Neural progenitor cell (in vitro differentiated cells): ENCODE measurements around the gene MRPL21. TPM values are rescaled to one million over a fixed set of nuclear protein-coding genes. Genes with fewer than 3 reads are reported as not detected.

Source experiments
- DNase-seq: peaks from one replicate; pipeline ENCODE4 v3.0.0-alpha.2; 2016; ENCODE audit warnings: low spot score
- H2AFZ ChIP-seq: fragments of 200-600 bp; sonication (generic); replicated peaks from 2 replicates; pipeline ENCODE4 v1.6.1; 2016; ENCODE audit warnings: antibody characterized with exemption
- H3F3A ChIP-seq: fragments of 200-600 bp; sonication (generic); 2 replicates; pipeline ENCODE4 v1.6.1; 2016; ENCODE audit warnings: antibody characterized with exemption, low read depth
- H3K27ac ChIP-seq: fragments of 200-600 bp; sonication (generic); 2 replicates; pipeline ENCODE4 v1.5.1; 2016; ENCODE audit warnings: mild to moderate bottlenecking
- H3K27me3 ChIP-seq: fragments of 200-600 bp; sonication (generic); 2 replicates; pipeline ENCODE4 v1.6.1; 2016; ENCODE audit warnings: mild to moderate bottlenecking, moderate library complexity
- H3K36me3 ChIP-seq: fragments of 200-600 bp; sonication (generic); 2 replicates; pipeline ENCODE4 v1.5.1; 2016
- H3K4me1 ChIP-seq: fragments of 200-600 bp; sonication (generic); 2 replicates; pipeline ENCODE4 v1.6.1; 2016; ENCODE audit warnings: mixed run types
- H3K4me2 ChIP-seq: fragments of 200-600 bp; sonication (generic); 2 replicates; pipeline ENCODE4 v1.6.1; 2016
- H3K4me3 ChIP-seq: fragments of 200-600 bp; sonication (generic); 2 replicates; pipeline ENCODE4 v1.5.1; 2016
- H3K79me2 ChIP-seq: fragments of 200-600 bp; sonication (generic); 2 replicates; pipeline ENCODE4 v1.6.1; 2016; ENCODE audit warnings: low read depth
- H3K9ac ChIP-seq: fragments of 200-600 bp; sonication (generic); 2 replicates; pipeline ENCODE4 v1.6.1; 2016
- H3K9me3 ChIP-seq: fragments of 200-600 bp; sonication (generic); 2 replicates; pipeline ENCODE4 v1.5.1; 2016; ENCODE audit warnings: low read depth
- H4K20me1 ChIP-seq: fragments of 200-600 bp; sonication (generic); 2 replicates; pipeline ENCODE4 v1.6.1; 2016; ENCODE audit warnings: low read depth
- H3K27ac Mint-ChIP-seq: 3 replicates; pipeline ENCODE4 v1.8.0; 2021; ENCODE audit warnings: mixed read lengths
- H3K27me3 Mint-ChIP-seq: 2 replicates; pipeline ENCODE4 v1.8.0; 2022; ENCODE audit warnings: low read depth, mild to moderate bottlenecking, inconsistent platforms, moderate library complexity, mixed read lengths; ENCODE audit not compliant: insufficient read depth
- H3K36me3 Mint-ChIP-seq: 3 replicates; pipeline ENCODE4 v1.8.0; 2021; ENCODE audit warnings: mixed read lengths
- H3K4me1 Mint-ChIP-seq: 3 replicates; pipeline ENCODE4 v1.8.0; 2021; ENCODE audit warnings: mixed read lengths
- H3K4me3 Mint-ChIP-seq: 3 replicates; pipeline ENCODE4 v1.8.0; 2021; ENCODE audit warnings: mild to moderate bottlenecking, moderate library complexity, mixed read lengths
- H3K9me3 Mint-ChIP-seq: 3 replicates; pipeline ENCODE4 v1.8.0; 2020; ENCODE audit warnings: mixed read lengths
- EZH2 ChIP-seq: fragments of 200-600 bp; sonication (generic); IDR thresholded peaks from 2 replicates; pipeline ENCODE4 v1.6.1; 2017; ENCODE audit warnings: antibody characterized with exemption, mild to moderate bottlenecking, moderate library complexity
- EZH2phosphoT487 ChIP-seq: fragments of 200-600 bp; sonication (generic); IDR thresholded peaks from 2 replicates; pipeline ENCODE4 v1.6.1; 2017; ENCODE audit warnings: antibody characterized with exemption
- total RNA-seq: library from RNA; depleted of rRNA; stranded (reverse); fragments of >200 nt; gene quantifications from 2 replicates; pipeline ENCODE4 v1.2.3, GENCODE V29; 2015; ENCODE audit warnings: low replicate concordance
- TF ChIP-seq, protein P1 (sequence below): fragments of 200-600 bp; sonication (generic); IDR thresholded peaks from 2 replicates; pipeline ENCODE4 v1.5.1; 2017; ENCODE audit warnings: antibody characterized with exemption, mild to moderate bottlenecking

The MRPL21 gene
- total RNA-seq, 1 donor from 2014 or later = 32.3 TPM

DNA sequence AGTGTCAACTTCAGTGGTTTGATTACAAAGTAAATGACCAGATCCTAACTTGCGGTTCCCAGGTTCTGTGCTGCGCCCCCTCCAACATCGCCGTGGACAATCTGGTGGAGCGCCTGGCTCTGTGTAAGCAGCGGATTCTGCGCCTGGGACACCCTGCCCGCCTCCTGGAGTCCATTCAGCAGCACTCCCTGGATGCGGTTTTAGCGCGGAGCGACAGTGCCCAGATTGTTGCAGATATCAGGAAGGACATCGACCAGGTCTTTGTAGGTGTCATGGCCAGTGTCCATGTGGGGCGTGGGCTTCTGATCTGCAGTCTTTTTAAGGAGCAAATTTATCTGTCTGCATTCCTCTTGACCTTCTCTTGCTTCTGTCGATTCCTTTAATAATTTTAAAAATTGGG is 11.1 kb upstream of the MRPL21 start:
- Histone ChIP-seq H3K27me3 (no peaks in the 10 kb centered on the region), H3K27ac (no peak overlapping the region), H3K36me3 (no peaks in the 10 kb centered on the region), H3K4me2 (no peak overlapping the region), H3K4me3 (no peak overlapping the region), H4K20me1 (no peaks in the 10 kb centered on the region), H3K4me1 (no peaks in the 10 kb centered on the region), H3K9me3 (no peaks in the 10 kb centered on the region), H2AFZ (no peak overlapping the region), H3F3A (no peaks in the 10 kb centered on the region), H3K79me2 (no peaks in the 10 kb centered on the region), H3K9ac (no peak overlapping the region)
- H3K4me3 Mint-ChIP-seq = no peak overlapping the region
- TF ChIP-seq, protein P1, sequence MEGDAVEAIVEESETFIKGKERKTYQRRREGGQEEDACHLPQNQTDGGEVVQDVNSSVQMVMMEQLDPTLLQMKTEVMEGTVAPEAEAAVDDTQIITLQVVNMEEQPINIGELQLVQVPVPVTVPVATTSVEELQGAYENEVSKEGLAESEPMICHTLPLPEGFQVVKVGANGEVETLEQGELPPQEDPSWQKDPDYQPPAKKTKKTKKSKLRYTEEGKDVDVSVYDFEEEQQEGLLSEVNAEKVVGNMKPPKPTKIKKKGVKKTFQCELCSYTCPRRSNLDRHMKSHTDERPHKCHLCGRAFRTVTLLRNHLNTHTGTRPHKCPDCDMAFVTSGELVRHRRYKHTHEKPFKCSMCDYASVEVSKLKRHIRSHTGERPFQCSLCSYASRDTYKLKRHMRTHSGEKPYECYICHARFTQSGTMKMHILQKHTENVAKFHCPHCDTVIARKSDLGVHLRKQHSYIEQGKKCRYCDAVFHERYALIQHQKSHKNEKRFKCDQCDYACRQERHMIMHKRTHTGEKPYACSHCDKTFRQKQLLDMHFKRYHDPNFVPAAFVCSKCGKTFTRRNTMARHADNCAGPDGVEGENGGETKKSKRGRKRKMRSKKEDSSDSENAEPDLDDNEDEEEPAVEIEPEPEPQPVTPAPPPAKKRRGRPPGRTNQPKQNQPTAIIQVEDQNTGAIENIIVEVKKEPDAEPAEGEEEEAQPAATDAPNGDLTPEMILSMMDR = no peak
- no peak for TF ChIP-seq EZH2
- TF ChIP-seq EZH2phosphoT487 = no peak
- no peaks in the 10 kb centered on the region for H3K9me3 Mint-ChIP-seq
- peaks cover 2% of the 10 kb centered on the region for H3K27me3 Mint-ChIP-seq
- H3K36me3 Mint-ChIP-seq = peaks cover 28% of the 10 kb centered on the region
- H3K27ac Mint-ChIP-seq = no peak overlapping the region
- DNase-seq = no peak
- no peaks in the 10 kb centered on the region for H3K4me1 Mint-ChIP-seq

DNA sequence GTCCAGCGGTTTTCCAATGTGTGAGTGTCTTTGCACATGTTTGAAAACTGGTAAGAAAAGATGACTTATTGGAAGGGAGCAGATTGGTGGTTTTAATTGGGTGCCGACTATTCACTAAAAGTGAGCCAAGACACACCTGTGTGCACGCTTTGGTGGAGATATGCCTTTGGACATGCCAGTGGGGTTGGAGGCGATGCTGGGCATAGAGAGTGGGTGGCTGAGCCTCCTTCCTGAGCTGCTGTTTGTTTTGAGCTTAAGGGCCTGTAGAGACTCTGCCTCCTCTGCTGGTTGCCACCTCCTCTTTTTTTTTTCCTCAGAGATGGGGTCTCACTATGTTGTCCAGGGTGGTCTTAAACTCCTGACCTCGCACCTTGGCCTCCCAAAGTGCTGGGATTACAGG is 9.6 kb upstream of the MRPL21 start:
- Mint-ChIP-seq H3K9me3 (no peaks in the 10 kb centered on the region), H3K27me3 (peaks cover 2% of the 10 kb centered on the region), H3K36me3 (peaks cover 24% of the 10 kb centered on the region), H3K4me3 (no peak overlapping the region), H3K4me1 (no peaks in the 10 kb centered on the region), H3K27ac (no peak overlapping the region)
- Histone ChIP-seq H3K9ac (no peak overlapping the region), H4K20me1 (no peaks in the 10 kb centered on the region), H3K4me3 (no peak overlapping the region), H3K9me3 (no peaks in the 10 kb centered on the region), H3K27me3 (no peaks in the 10 kb centered on the region), H3K79me2 (no peaks in the 10 kb centered on the region), H3K27ac (no peak overlapping the region), H3K36me3 (no peaks in the 10 kb centered on the region), H3F3A (no peaks in the 10 kb centered on the region), H2AFZ (no peak overlapping the region), H3K4me1 (no peaks in the 10 kb centered on the region), H3K4me2 (no peak overlapping the region)
- DNase-seq = no peak
- no peak for TF ChIP-seq EZH2

DNA sequence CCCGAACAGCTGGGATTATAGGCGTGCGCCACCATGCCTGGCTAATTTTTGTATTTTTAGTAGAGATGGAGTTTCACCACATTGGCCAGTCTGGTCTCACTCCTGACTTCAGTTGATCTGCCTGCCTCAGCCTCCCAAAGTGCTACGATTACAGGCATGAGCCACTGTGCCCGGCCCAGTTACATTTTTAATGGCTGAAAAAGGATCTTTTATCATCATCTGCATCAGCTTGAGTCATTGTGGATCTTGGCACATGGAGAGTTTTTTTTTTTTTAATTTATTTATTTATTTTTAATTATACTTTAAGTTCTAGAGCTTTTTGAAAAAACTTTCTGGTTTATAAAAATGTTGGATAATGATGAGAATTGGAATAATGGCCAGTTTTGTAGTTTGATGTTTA is 8.6 kb upstream of the MRPL21 start:
- peaks cover 2% of the 10 kb centered on the region for H3K27me3 Mint-ChIP-seq
- TF ChIP-seq EZH2 (no peak), EZH2phosphoT487 (no peak)
- TF ChIP-seq, protein P1 = no peak
- H3K36me3 ChIP-seq = no peaks in the 10 kb centered on the region
- no peaks in the 10 kb centered on the region for H4K20me1 ChIP-seq
- no peak overlapping the region for H3K4me3 ChIP-seq
- H3K79me2 ChIP-seq = no peaks in the 10 kb centered on the region
- no peaks in the 10 kb centered on the region for H3K4me1 Mint-ChIP-seq
- no peaks in the 10 kb centered on the region for H3K4me1 ChIP-seq
- no peak overlapping the region for H3K4me3 Mint-ChIP-seq
- no peak overlapping the region for H3K4me2 ChIP-seq
- no peaks in the 10 kb centered on the region for H3K9me3 Mint-ChIP-seq
- H3K27ac ChIP-seq = no peak overlapping the region
- H3K27me3 ChIP-seq = no peaks in the 10 kb centered on the region
- DNase-seq = no peak
- no peak overlapping the region for H3K9ac ChIP-seq
- no peak overlapping the region for H2AFZ ChIP-seq
- H3K9me3 ChIP-seq = no peaks in the 10 kb centered on the region
- no peaks in the 10 kb centered on the region for H3F3A ChIP-seq
- H3K36me3 Mint-ChIP-seq = peaks cover 26% of the 10 kb centered on the region
- H3K27ac Mint-ChIP-seq = no peak overlapping the region

DNA sequence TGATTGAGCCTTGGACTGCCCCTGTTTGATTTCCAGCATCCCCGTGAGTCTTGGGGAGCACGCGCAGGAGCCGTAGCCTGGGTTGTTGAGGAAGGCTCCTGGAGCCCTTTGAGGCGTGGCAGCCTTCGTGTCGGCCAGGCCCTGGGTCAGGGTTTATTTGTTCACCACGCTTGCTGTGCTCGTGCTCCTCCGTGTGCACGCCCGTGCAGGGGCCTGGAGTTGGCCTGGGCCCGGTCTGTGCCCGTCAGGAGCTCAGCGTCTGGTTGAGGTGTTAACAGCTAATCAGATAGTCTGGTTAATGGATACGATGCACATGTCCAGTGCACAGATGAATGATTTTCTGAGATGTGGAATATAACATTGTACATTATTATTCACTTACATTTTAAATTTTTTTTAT is 8.1 kb upstream of the MRPL21 start:
- no peak overlapping the region for H3K4me3 Mint-ChIP-seq
- no peaks in the 10 kb centered on the region for H3K9me3 Mint-ChIP-seq
- Histone ChIP-seq H3K79me2 (no peaks in the 10 kb centered on the region), H3K4me1 (no peaks in the 10 kb centered on the region), H3K27me3 (no peaks in the 10 kb centered on the region), H3K4me2 (no peak overlapping the region), H3K4me3 (no peak overlapping the region), H3K27ac (no peak overlapping the region), H3F3A (no peaks in the 10 kb centered on the region), H3K9me3 (no peaks in the 10 kb centered on the region), H3K36me3 (no peaks in the 10 kb centered on the region), H3K9ac (no peak overlapping the region), H4K20me1 (no peaks in the 10 kb centered on the region), H2AFZ (no peak overlapping the region)
- no peak for TF ChIP-seq EZH2phosphoT487
- TF ChIP-seq, protein P1 = no peak
- TF ChIP-seq EZH2 = no peak
- no peaks in the 10 kb centered on the region for H3K4me1 Mint-ChIP-seq
- H3K27ac Mint-ChIP-seq = no peak overlapping the region
- peaks cover 2% of the 10 kb centered on the region for H3K27me3 Mint-ChIP-seq
- H3K36me3 Mint-ChIP-seq = peaks cover 27% of the 10 kb centered on the region
- DNase-seq = no peak
